IMR-90 (cell line): ENCODE data around the gene NKAIN4. TPM values are rescaled to one million over a fixed set of nuclear protein-coding genes. Genes with fewer than 3 reads are reported as not detected.

Experiments
- POLR2A ChIP-seq: IDR thresholded peaks from 2 replicates; pipeline ENCODE4 v1.6.1; 2012; ENCODE audit warnings: mild to moderate bottlenecking, low read depth, low read length
- RCOR1 ChIP-seq: IDR thresholded peaks from 2 replicates; pipeline ENCODE4 v1.6.1; 2012; ENCODE audit warnings: mild to moderate bottlenecking, low read length, improper control_type of control experiment; ENCODE audit not compliant: insufficient replicate concordance
- polyA plus RNA-seq, 3 experiments: library from polyadenylated mRNA; depleted of rRNA; stranded (reverse); fragments of >200 nt; gene quantifications; 2 replicates each; pipeline ENCODE4 v1.2.3, GENCODE V29; 2012; ENCODE audit warnings: low replicate concordance in 1 of 3
- total RNA-seq: library from RNA; depleted of rRNA; stranded (reverse); fragments of >200 nt; gene quantifications from 2 replicates; pipeline ENCODE4 v1.2.3, GENCODE V29; 2012
- TF ChIP-seq, protein P1 (sequence below): fragments of 150-350 bp; IDR thresholded peaks from 2 replicates; pipeline ENCODE4 v1.6.1; 2017; ENCODE audit warnings: mild to moderate bottlenecking, antibody characterized with exemption, low read length, low read depth

The NKAIN4 gene
- total and polyA plus RNA-seq, 2 of the 4 experiments (the other 2 are of a cell fraction) = not detected

DNA sequence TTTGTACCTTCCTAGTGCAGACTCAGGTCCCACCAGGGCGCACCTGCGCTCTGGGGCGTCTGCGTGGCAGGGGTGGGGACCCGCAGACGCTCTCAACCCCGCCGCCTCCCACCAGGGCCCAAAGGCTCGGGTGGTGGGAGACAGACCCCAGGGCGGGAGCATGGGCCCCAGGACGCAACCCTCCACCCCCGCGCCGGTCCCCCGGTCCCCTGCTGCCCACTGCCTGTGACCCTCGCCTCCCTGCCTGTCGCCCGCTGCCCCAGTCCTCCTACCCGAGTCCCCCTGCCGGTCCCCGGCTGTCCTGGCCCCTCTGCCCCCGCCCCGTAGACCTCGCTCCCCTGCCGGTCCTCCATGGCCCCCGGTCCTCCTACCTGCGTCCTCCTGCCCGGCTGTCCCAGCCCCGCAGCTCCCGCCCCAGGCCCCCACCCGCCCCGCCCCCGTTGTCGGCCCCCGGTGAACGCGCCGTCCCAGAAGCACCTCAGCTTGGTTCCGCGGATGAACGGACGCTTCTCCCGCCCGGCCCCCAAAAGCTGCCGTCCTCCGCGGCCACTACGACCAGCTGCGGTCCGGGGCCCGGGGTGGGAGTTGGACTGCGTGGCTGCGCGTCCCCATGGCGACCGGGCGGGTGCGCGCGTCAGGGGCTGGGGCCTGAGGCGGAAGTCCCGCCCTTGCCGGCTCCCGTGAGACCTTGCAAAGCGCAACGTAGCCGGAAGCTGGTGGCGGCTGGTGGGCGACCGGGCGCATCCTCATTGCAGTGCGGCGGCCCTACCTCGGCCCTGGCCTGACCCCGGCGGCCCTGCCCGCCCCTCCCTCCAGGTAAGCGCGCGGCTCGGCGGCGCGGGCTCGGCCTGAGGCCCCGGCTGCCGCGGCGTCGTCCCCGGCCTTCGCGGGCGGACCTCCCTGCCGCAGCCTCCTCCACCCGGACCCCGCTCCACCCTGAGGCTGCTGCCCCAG lies 18.1 kb upstream of the NKAIN4 start, which contains the start of gene ARFGAP1 (continued):
- TF ChIP-seq, protein P1, sequence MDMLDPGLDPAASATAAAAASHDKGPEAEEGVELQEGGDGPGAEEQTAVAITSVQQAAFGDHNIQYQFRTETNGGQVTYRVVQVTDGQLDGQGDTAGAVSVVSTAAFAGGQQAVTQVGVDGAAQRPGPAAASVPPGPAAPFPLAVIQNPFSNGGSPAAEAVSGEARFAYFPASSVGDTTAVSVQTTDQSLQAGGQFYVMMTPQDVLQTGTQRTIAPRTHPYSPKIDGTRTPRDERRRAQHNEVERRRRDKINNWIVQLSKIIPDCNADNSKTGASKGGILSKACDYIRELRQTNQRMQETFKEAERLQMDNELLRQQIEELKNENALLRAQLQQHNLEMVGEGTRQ = 0 out of 2 replicates have a peak, but pooled peaks have one; percentile 27
- no peak for TF ChIP-seq RCOR1
- TF ChIP-seq POLR2A = peak; percentile 85
